ENCODE results near the gene DNM3.

- TF ChIP-seq MAX (IDR thresholded peaks at IDR 0.05; ENCODE audit: low read depth, low read length) (no peak), CTCF (IDR thresholded peaks at IDR 0.05; ENCODE audit: low read depth, low read length) (no peak), MYC (IDR thresholded peaks at IDR 0.05; ENCODE audit: low read depth, low read length) (no peak), POLR2A (IDR thresholded peaks at IDR 0.05; ENCODE audit: extremely low read depth, insufficient read length) (no peak)
Measured at GRCh38 chr1:171800851-171801250, 40.4 kb upstream of the DNM3 start.
